Stimulated activated CD4-positive, alpha-beta T cell treated with anti-CD3 and anti-CD28 coated beads, TNF-alpha, amount 100 ng/mL, for 24 hours (primary cell): ENCODE data around the gene PGRMC1.
"Not testable (repeated sequence)": the region's sequence is repeated elsewhere in the genome, so short reads cannot be mapped to it uniquely, and the experiment has no call there.

Experiments
- DNase-seq, 3 experiments: peaks; one replicate each; pipeline ENCODE4 v3.0.0-alpha.2; 2020; ENCODE audit warnings: low read depth in 3 of 3

The PGRMC1 gene

DNA sequence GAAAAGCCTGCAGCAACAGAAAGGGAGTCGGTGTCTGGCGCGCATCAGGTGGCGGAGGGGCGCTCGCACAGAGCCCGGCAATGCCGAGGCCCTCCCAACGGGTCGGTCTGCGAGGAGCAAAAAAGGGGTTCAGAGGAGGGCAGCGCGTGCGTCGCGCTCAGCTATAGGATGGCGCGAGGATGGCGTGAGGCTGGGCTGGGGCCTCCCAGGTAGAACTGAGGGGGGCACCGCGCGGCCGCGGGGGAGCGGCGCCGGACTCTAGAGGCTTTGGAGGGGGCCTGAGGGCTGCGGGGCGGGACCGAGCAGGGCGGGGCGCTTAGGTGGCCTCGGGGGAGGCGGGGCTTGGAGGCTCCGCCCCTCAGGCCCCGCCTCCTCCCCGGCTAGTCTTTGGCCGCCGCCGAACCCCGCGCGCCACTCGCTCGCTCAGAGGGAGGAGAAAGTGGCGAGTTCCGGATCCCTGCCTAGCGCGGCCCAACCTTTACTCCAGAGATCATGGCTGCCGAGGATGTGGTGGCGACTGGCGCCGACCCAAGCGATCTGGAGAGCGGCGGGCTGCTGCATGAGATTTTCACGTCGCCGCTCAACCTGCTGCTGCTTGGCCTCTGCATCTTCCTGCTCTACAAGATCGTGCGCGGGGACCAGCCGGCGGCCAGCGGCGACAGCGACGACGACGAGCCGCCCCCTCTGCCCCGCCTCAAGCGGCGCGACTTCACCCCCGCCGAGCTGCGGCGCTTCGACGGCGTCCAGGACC, at the start of gene PGRMC1:
Gene PGRMC1 (plus strand): TSS at position 414 of the 751 bp plus-strand sequence. CDS start 79 bp downstream, at position 493.
- peak; percentile 46 to 66 (median 54) for DNase-seq

GRCh38 chrX:119186763-119187162, 49.3 kb upstream of the PGRMC1 start:
- no peak for DNase-seq

GRCh38 chrX:119187298-119187697, 48.8 kb upstream of the PGRMC1 start:
- no peak for DNase-seq

DNA sequence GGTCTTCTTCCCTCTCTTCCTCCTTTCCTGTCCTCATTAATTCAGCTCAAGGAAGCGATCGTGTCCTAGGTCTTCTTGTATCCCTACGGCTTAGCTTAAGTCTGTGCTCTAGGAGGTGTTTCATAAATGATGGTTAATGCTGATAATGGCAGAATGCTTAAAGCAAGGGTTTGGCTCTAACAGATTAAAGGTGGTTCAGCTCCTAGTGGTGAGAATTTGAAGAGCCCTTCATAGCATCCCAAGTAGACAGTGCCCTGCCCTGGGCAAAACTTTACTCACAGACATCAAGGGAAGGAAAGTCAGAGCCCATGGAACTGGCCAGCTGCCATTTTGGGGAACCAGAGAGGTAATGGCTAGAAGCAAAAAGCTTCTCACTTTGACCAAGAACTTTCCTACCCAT, 47.0 kb upstream of the PGRMC1 start:
- no peak for DNase-seq

- no peak for DNase-seq
Observed at GRCh38 chrX:119189595-119189994, 46.5 kb upstream of the PGRMC1 start.

DNA sequence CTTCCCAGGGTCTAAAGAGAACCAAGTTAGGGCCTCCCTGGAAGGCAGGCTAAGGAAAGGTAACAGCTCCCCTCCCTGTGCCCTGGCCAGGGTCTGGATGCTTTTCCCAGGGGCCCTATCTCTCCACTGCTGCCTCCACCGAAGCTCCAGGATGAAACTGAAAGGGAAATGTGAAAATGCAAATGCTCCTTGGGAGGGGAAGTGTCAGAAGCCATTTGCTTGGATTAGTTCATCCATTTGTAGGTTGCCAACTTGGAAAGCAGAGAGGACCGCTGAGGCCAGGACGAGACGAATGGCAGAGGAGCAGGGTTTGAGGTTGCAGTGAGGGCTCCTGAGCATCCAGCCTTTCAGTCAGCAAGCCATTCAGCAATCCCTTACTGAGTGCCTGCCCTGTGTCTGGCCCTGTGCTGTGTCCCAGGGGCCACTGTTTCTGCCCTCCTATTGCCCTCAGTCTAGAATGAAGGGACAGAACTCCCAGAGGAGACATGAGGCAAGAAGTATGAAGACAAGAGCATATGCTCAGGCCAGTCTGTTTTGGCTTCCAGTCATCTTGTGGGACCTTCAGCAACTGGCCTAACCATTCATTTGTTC, 45.9 kb upstream of the PGRMC1 start:
- DNase-seq, result no peak

DNA sequence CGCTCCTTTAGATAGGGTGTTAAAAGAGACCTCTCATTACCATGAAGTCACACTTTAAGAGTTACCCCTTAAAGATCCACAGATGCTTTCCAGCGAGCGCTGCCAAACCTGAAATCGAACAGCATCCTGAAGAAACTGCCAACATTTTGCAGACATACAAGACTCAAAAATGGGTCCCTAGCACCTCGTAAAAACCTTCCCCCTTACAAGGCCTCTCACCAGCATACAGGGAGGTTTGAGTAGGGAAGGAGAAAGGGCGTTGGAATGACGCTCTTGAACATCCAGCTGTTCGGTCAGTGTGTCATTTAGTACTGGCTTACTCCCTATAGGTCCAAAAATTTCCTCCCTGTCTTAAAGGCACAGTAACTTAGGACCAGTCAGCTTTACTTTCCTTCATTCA, 45.3 kb upstream of the PGRMC1 start:
- no peak for DNase-seq

- DNase-seq, result no peak
Observed at GRCh38 chrX:119194621-119195020, 41.5 kb upstream of the PGRMC1 start.

GRCh38 chrX:119201570-119201969, 34.5 kb upstream of the PGRMC1 start:
- DNase-seq, result no peak

GRCh38 chrX:119206203-119206602, 29.9 kb upstream of the PGRMC1 start:
- no peak for DNase-seq

GRCh38 chrX:119207483-119207882, 28.6 kb upstream of the PGRMC1 start:
- DNase-seq, result not testable (repeated sequence)

DNA sequence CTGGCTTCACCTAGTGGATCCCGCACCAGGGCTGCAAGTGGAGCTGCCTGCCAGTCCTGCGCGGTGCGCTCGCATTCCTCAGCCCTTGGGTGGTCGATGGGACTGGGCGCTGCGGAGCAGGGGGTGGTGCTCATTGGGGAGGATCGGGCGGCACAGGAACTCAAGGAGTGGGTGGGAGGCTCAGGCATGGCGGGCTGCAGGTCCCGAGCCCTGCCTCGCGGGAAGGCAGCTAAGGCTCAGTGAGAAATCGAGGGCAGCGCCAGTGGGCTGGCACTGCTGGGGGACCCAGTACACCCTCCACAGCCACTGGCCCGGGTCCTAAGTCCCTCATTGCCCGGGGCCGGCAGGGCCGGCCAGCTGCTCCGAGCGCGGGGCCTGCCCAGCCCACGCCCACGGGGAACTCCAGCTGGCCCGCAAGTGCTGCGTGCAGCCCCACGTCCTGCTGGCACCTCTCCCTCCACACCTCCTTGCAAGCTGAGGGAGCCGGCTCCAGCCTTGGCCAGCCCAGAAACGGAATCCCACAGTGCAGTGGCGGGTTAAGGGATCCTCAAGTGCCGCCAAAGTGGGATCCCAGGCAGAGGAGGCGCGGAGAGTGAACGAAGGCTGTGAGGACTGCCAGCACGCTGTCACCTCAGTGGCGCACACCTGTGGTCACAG, 27.6 kb upstream of the PGRMC1 start:
- no peak for DNase-seq

DNA sequence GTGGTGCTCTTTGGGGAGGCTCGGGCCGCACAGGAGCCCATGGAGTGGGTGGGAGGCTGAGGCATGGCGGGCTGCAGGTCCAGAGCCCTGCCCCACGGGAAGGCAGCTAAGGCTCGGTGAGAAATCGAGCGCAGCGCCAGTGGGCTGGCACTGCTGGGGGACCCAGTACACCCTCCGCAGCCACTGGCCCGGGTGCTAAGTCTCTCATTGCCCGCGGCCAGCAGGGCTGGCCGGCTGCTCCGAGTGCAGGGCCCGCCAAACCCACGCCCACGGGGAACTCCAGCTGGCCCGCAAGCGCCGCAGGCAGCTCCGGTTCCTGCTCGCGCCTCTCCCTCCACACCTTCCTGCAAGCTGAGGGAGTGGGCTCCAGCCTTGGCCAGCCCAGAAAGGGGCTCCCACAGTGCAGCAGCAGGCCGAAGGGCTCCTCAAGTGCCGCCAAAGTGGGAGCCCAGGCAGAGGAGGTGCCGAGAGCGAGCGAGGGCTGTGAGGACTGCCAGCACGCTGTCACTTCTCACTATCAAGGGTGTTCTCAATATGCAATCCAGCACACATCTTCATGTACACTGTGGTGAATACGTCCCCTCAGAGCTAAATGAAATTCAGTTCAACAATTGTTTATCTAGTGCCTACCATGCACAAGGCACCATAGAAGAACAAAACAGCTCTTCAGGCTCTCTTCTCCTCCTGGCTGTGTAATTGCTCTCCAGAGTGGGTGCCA, 25.0 kb upstream of the PGRMC1 start:
- not testable (repeated sequence) for DNase-seq

DNA sequence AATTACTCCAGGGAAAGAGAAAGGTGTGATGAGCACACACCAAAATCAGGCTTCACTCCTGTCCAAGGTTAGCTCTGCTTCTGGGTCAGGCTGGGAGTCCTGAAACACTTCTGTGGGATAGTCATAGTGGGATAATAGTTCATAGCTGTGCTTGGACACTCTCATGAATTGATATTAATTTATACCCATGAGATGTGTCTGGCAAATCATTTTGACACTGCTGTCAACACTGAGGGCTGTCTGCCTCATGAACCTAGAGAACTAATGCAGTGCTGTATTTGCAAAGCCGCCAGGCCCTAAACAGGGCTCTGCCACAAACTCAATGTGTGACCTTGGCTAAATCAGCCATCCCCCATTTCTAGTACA, 24.5 kb upstream of the PGRMC1 start:
- DNase-seq, result no peak

GRCh38 chrX:119218198-119218597, 17.9 kb upstream of the PGRMC1 start:
- DNase-seq, result no peak

DNA sequence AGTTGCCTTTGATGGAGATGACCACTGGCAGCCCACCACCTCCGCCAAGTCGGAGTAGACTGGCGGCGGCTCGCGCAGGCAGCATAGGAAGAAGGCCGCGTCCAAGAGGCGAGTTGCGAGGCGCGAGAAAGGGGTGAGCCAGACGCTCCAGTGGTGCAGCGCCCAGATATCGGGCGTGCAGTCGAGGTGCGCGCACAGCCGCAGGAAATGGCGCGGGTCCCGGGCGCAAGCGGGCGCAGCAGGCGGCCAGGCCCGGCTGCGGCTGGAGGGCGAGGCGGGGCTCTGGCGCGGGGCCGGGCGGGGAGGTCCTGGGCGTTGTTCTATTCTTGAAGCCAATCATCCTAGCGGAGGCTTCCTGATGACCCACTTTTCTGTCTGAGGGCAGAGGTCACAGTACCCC, 13.2 kb upstream of the PGRMC1 start:
- no peak for DNase-seq

DNA sequence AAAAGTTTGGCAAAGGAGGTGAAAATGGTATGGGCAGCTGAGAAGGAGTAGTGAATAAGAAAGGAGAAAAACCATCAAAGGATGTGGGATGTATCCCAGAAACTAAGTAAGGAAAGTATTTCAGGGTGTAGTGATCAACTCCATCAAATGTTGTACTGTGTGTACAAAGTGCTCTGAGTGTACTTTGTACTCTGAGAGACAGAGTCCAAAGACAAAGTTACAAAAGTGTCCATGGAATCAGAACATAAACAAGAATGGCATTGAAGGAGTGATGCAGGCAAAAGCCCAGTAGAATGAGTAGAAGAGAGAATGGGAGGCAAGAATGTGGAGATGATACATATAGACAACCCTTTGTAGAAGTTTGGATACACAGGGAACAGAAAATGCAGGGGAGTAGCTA, 12.3 kb upstream of the PGRMC1 start:
- no peak for DNase-seq

GRCh38 chrX:119226446-119226845, 9.6 kb upstream of the PGRMC1 start:
- no peak for DNase-seq

- DNase-seq, result no peak
Observed at GRCh38 chrX:119228512-119229252, 7.4 kb upstream of the PGRMC1 start.

GRCh38 chrX:119229253-119229615, 6.9 kb upstream of the PGRMC1 start:
- no peak for DNase-seq

- DNase-seq, result no peak
Observed at GRCh38 chrX:119230850-119231249, 5.2 kb upstream of the PGRMC1 start.

DNA sequence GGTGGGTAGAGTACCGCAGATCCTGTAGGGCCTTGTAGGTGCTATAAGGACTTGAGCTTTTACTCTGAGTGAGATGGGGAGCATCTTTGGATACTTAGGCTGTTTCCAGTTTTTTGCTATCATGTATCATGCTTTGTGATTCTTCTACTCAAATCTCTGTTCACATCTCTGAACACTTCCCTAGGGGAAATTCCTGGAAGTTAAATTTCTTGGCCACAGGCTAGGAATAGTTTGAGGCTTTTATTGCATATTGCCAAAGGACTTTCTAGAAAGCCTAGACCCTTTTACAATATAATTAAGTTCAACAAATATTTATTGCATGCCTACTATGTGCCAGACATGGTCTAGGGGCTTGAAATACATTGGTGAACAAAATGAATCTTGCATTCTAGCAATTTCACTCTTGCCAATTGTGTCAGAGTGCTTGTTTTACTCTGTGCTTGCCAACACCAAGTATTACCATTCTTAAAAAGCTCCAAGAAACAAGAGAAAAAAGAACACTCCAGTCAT, 4.1 kb upstream of the PGRMC1 start:
- DNase-seq, result no peak
